ENCODE measurements around the gene TUBA3D.
"Not testable (repeated sequence)": the region's sequence is repeated elsewhere in the genome, so short reads cannot be mapped to it uniquely, and the experiment has no call there.

GRCh38 chr2:131525256-131525655, 49.3 kb downstream of the TUBA3D start:
- not testable (repeated sequence) for TF ChIP-seq CTCF, POLR2AphosphoS5 (IDR thresholded peaks at IDR 0.05)
